PC-3 (cell line): ENCODE data around the gene CASD1. TPM values are rescaled to one million over a fixed set of nuclear protein-coding genes. Genes with fewer than 3 reads are reported as not detected.

Experiments
- ATAC-seq: fragments of 200-7000 bp; cut with Tn5 transposase; 2 replicates; pipeline ENCODE4 v1.9.1; 2020; ENCODE audit warnings: mild to moderate bottlenecking, moderate library complexity
- BruUV-seq: library from RNA; stranded (reverse); fragments of 400-500 nt; replicated peaks from 2 replicates; lab custom pipeline; 2021; lab: Mats Ljungman, UMichigan
- CTCF ChIA-PET: fragments of 300-600 bp; sonication (Branson Sonifier 250); formaldehyde crosslinking; loops from one replicate; lab custom pipeline; 2022; ENCODE audit warnings: antibody characterized with exemption; lab: Charles Lee
- POLR2A ChIA-PET: fragments of 300-600 bp; sonication (Branson Sonifier 250); formaldehyde crosslinking; loops from one replicate; lab custom pipeline; 2022; ENCODE audit warnings: antibody characterized with exemption; ENCODE audit not compliant: unreplicated experiment; lab: Charles Lee
- DNase-seq: peaks from one replicate; pipeline ENCODE4 v3.0.0-alpha.2; 2015
- H2AFZ ChIP-seq: fragments of 300-600 bp; sonication (generic); 2 replicates; pipeline ENCODE4 v1.6.0; 2016; ENCODE audit warnings: antibody characterized with exemption, low read length
- H3F3A ChIP-seq: fragments of 300-600 bp; sonication (generic); one replicate; pipeline ENCODE4 v1.6.0; 2017; ENCODE audit warnings: antibody characterized with exemption, low read length, control low read depth, mild to moderate bottlenecking; ENCODE audit not compliant: unreplicated experiment
- H3K27ac ChIP-seq: fragments of 300-600 bp; sonication (generic); 2 replicates; pipeline ENCODE4 v1.5.1; 2016; ENCODE audit warnings: mild to moderate bottlenecking, low read length
- H3K27me3 ChIP-seq: fragments of 300-600 bp; sonication (generic); 2 replicates; pipeline ENCODE4 v1.6.1; 2016; ENCODE audit warnings: low read length, mixed read lengths
- H3K36me3 ChIP-seq: fragments of 300-600 bp; sonication (generic); 2 replicates; pipeline ENCODE4 v1.6.1; 2016; ENCODE audit warnings: low read depth, mixed run types, low read length, mixed read lengths
- H3K4me1 ChIP-seq: fragments of 300-600 bp; sonication (generic); 2 replicates; pipeline ENCODE4 v1.5.1; 2016; ENCODE audit warnings: low read length; ENCODE audit not compliant: insufficient read depth
- H3K4me2 ChIP-seq: fragments of 300-600 bp; sonication (generic); 2 replicates; pipeline ENCODE4 v1.6.0; 2016; ENCODE audit warnings: low read length
- H3K4me3 ChIP-seq: fragments of 300-600 bp; sonication (generic); 2 replicates; pipeline ENCODE4 v1.5.1; 2016; ENCODE audit warnings: mild to moderate bottlenecking, low read length, mixed read lengths
- H3K79me2 ChIP-seq: fragments of 300-600 bp; sonication (generic); 2 replicates; pipeline ENCODE4 v1.6.1; 2017; ENCODE audit warnings: low read length, mixed read lengths
- H3K9ac ChIP-seq: fragments of 300-600 bp; sonication (generic); 2 replicates; pipeline ENCODE4 v1.6.0; 2016; ENCODE audit warnings: mild to moderate bottlenecking, low read length
- H3K9me2 ChIP-seq: fragments of 300-600 bp; sonication (generic); replicated peaks from 2 replicates; pipeline ENCODE4 v1.6.1; 2016; ENCODE audit warnings: mixed run types, low read length, mixed read lengths
- H3K9me3 ChIP-seq: fragments of 300-600 bp; sonication (generic); 2 replicates; pipeline ENCODE4 v1.6.1; 2016; ENCODE audit warnings: low read length, mixed read lengths
- H4K20me1 ChIP-seq: fragments of 300-600 bp; sonication (generic); 2 replicates; pipeline ENCODE4 v1.6.1; 2016; ENCODE audit warnings: low read length, mixed read lengths
- EZH2 ChIP-seq: fragments of 300-600 bp; sonication (generic); IDR thresholded peaks from one replicate; pipeline ENCODE4 v1.6.1; 2017; ENCODE audit warnings: antibody characterized with exemption, mild to moderate bottlenecking, low read length; ENCODE audit not compliant: unreplicated experiment
- EZH2phosphoT487 ChIP-seq: fragments of 300-600 bp; sonication (generic); IDR thresholded peaks from 2 replicates; pipeline ENCODE4 v1.6.1; 2018; ENCODE audit warnings: mild to moderate bottlenecking, antibody characterized with exemption, low read length, borderline replicate concordance
- intact Hi-C: fragments of 100-400 bp; cut with micrococcal nuclease; formaldehyde crosslinking; loops from 2 replicates; pipeline ENCODE4 v1.9.0; 2023
- total RNA-seq: library from RNA; depleted of rRNA; stranded (reverse); fragments of >200 nt; gene quantifications from 2 replicates; pipeline ENCODE4 v1.2.3, GENCODE V29; 2014
- TF ChIP-seq, protein P1 (sequence below): fragments of 300-600 bp; sonication (generic); conservative IDR thresholded peaks from 2 replicates; pipeline ENCODE4 v1.5.1; 2017; ENCODE audit warnings: antibody characterized with exemption, low read depth, mild to moderate bottlenecking, low read length

Gene CASD1
- total RNA-seq, 1 experiment from 2014 or later: 9.3 TPM

DNA sequence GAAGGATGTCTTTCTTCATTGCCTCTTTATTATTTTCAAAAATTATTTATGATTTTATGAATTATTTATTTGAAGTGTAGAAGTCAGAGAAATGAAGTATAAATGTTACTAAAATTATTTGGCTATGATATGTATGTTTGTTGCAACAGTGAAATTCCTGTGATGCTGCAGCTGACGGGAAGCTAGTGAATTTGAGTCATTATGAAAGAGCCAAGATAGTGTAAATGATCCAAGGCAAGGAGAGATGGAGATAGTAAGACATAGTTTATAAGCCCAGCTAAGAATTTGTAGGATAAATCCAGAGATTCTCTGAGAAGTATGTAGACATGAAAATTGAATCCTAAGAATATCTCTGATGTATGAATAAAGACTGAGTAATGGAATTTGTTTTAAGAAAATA is 30.8 kb downstream of the CASD1 start:
- Histone ChIP-seq H3K9me3 (no peaks in the 10 kb centered on the region), H3K9me2 (no peaks in the 10 kb centered on the region), H3K79me2 (no peaks in the 10 kb centered on the region), H3K36me3 (peaks cover 6% of the 10 kb centered on the region; the same call in 1 of the 2 replicates), H3K27me3 (no peaks in the 10 kb centered on the region), H3K9ac (no peak overlapping the region), H3F3A (no peaks in the 10 kb centered on the region), H3K27ac (no peak overlapping the region), H4K20me1 (no peaks in the 10 kb centered on the region), H3K4me1 (no peaks in the 10 kb centered on the region), H3K4me2 (no peak overlapping the region), H2AFZ (no peak overlapping the region), H3K4me3 (no peak overlapping the region)
- ATAC-seq: no peak
- DNase-seq: no peak
- POLR2A ChIA-PET: no interaction called here
- TF ChIP-seq, protein P1, sequence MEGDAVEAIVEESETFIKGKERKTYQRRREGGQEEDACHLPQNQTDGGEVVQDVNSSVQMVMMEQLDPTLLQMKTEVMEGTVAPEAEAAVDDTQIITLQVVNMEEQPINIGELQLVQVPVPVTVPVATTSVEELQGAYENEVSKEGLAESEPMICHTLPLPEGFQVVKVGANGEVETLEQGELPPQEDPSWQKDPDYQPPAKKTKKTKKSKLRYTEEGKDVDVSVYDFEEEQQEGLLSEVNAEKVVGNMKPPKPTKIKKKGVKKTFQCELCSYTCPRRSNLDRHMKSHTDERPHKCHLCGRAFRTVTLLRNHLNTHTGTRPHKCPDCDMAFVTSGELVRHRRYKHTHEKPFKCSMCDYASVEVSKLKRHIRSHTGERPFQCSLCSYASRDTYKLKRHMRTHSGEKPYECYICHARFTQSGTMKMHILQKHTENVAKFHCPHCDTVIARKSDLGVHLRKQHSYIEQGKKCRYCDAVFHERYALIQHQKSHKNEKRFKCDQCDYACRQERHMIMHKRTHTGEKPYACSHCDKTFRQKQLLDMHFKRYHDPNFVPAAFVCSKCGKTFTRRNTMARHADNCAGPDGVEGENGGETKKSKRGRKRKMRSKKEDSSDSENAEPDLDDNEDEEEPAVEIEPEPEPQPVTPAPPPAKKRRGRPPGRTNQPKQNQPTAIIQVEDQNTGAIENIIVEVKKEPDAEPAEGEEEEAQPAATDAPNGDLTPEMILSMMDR: no peak
- no peak for TF ChIP-seq EZH2
- TF ChIP-seq EZH2phosphoT487: no peak
- CTCF ChIA-PET: no interaction called here
- BruUV-seq: no TSS peak
- intact Hi-C loops: no loop called here

DNA sequence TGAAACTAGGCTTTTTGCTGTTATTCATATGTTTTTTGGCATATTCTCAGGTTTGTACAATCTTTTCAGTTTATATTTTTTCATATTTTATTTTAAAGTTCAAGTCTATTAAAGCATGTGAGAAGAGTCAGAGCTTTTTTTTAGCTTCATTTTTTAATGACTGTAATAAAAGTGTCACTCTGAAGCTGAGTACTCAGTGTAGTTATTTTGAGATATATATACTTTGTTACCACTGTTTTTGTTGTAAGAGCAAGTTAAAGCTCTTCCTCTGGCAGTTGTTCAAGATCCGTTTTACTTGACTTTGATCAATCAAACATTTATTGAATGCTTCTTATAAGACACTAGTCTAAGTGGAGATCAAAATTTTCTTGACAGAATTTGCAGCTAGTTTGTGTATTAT is 37.5 kb downstream of the CASD1 start:
- ChIA-PET POLR2A (interaction anchor here (0.5 kb wide), 1 partner anchor 111 kb away, joined by 3 read pairs; no protein-coding TSS in a partner anchor), CTCF (no interaction called here)
- no TSS peak for BruUV-seq
- no peaks in the 10 kb centered on the region for H3K36me3 ChIP-seq
- no peaks in the 10 kb centered on the region for H3K9me3 ChIP-seq
- H3K9me2 ChIP-seq: no peaks in the 10 kb centered on the region
- no peaks in the 10 kb centered on the region for H3K27me3 ChIP-seq
- DNase-seq: no peak
- no peak overlapping the region for H3K4me3 ChIP-seq
- intact Hi-C loops: no loop called here
- H3K79me2 ChIP-seq: no peaks in the 10 kb centered on the region
- no peak overlapping the region for H2AFZ ChIP-seq
- H3K4me1 ChIP-seq: no peaks in the 10 kb centered on the region
- no peaks in the 10 kb centered on the region for H4K20me1 ChIP-seq
- no peak overlapping the region for H3K4me2 ChIP-seq
- no peaks in the 10 kb centered on the region for H3F3A ChIP-seq
- TF ChIP-seq EZH2: no peak
- TF ChIP-seq, protein P1: no peak
- TF ChIP-seq EZH2phosphoT487: no peak
- ATAC-seq: no peak; the same call in 1 of the 2 replicates
- no peak overlapping the region for H3K9ac ChIP-seq
- H3K27ac ChIP-seq: no peak overlapping the region

DNA sequence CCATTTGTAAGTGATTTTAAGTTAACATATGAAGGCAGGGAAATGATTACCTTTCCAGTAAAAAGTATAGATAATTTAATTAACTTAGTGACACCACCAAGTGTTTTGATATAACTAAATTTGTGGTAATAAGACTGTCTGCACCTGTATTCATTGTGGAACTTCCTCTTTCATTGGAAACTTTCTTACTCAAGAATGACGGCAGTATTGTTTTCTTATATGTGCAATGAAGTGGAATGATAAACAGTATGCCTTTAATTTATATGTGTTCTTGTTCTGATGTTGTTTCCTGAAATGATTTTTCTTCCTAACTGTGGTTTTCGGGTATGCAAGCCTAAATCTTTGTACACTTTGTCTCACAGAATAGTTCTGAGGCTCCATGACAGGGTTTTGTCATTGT is 46.4 kb downstream of the CASD1 start:
- POLR2A ChIA-PET: no interaction called here
- H4K20me1 ChIP-seq: no peaks in the 10 kb centered on the region
- no peak overlapping the region for H3K9ac ChIP-seq
- no peak for TF ChIP-seq EZH2
- TF ChIP-seq, protein P1: no peak
- TF ChIP-seq EZH2phosphoT487: no peak
- H3K79me2 ChIP-seq: no peaks in the 10 kb centered on the region
- H3F3A ChIP-seq: no peaks in the 10 kb centered on the region
- H3K9me2 ChIP-seq: no peaks in the 10 kb centered on the region
- no TSS peak for BruUV-seq
- no peaks in the 10 kb centered on the region for H3K27me3 ChIP-seq
- H3K4me2 ChIP-seq: no peak overlapping the region
- no peak overlapping the region for H3K27ac ChIP-seq
- no peak overlapping the region for H2AFZ ChIP-seq
- H3K36me3 ChIP-seq: no peaks in the 10 kb centered on the region
- CTCF ChIA-PET: no interaction called here
- H3K4me3 ChIP-seq: no peak overlapping the region
- no peak for DNase-seq
- no peaks in the 10 kb centered on the region for H3K4me1 ChIP-seq
- intact Hi-C loops: no loop called here
- ATAC-seq: no peak
- H3K9me3 ChIP-seq: no peaks in the 10 kb centered on the region
